K562 (cell line): ENCODE results near the gene GET3. TPM values are rescaled to one million over a fixed set of nuclear protein-coding genes. Genes with fewer than 3 reads are reported as not detected.
A peak's percentile ranks its signal among the peaks of the same experiment; 100 is the strongest.

Source experiments
- ETV6 ChIP-seq, 3 experiments: fragments of 150-350 bp in 1 of 3; sonication (generic) in 1 of 3; formaldehyde crosslinking in 1 of 3; IDR thresholded peaks; 2 replicates each; pipeline versions ENCODE4 v1.6.1 to v1.8.0; 2014 to 2022; ENCODE audit warnings: borderline replicate concordance in 2 of 3, low read depth in 2 of 3, antibody characterized with exemption in 1 of 3, low read length in 1 of 3, mild to moderate bottlenecking in 1 of 3, missing genetic modification reagents in 1 of 3
- MGA ChIP-seq: fragments of 450-650 bp; IDR thresholded peaks from 2 replicates; pipeline ENCODE4 v1.6.1; 2016; ENCODE audit warnings: mild to moderate bottlenecking, moderate library complexity
- MTA3 ChIP-seq: fragments of 450-650 bp; formaldehyde crosslinking; IDR thresholded peaks from 2 replicates; pipeline ENCODE4 v1.6.1; 2017; ENCODE audit warnings: mild to moderate bottlenecking, borderline replicate concordance
- PHF8 ChIP-seq: fragments of 200-600 bp; sonication (generic); IDR thresholded peaks from 2 replicates; pipeline ENCODE4 v1.6.1; 2012; ENCODE audit warnings: mixed run types, mild to moderate bottlenecking, inconsistent platforms, low read length, moderate library complexity, borderline replicate concordance
- PHTF2 ChIP-seq: fragments of 250-450 bp; sonication (Bioruptor Pico); IDR thresholded peaks from 2 replicates; pipeline ENCODE4 v1.5.0; 2021; ENCODE audit warnings: mild to moderate bottlenecking
- RBFOX2 ChIP-seq: fragments of 200-400 bp; formaldehyde crosslinking; IDR thresholded peaks from 2 replicates; pipeline ENCODE4 v1.6.1; 2017; ENCODE audit warnings: low read depth, mild to moderate bottlenecking, low read length, moderate library complexity
- RNF2 ChIP-seq: sonication (generic); IDR thresholded peaks from 2 replicates; pipeline ENCODE4 v1.6.1; 2016
- RUNX1 ChIP-seq: sonication (generic); IDR thresholded peaks from 2 replicates; pipeline ENCODE4 v1.6.1; 2016; ENCODE audit warnings: antibody characterized with exemption, low read depth
- SAFB ChIP-seq: fragments of 200-400 bp; formaldehyde crosslinking; IDR thresholded peaks from 2 replicates; pipeline ENCODE4 v1.6.1; 2017; ENCODE audit warnings: low read depth, low read length, borderline replicate concordance
- TBP ChIP-seq: optimal IDR thresholded peaks from 2 replicates; pipeline ENCODE3; 2011; ENCODE audit warnings: low read depth, low read length, improper control_type of control experiment
- ZNF644 ChIP-seq: fragments of 200-800 bp; sonication (Bioruptor generic); IDR thresholded peaks from 2 replicates; pipeline ENCODE4 v1.6.1; 2016; ENCODE audit warnings: low read depth, missing genetic modification characterization, missing compliant biosample characterization
- polyA plus RNA-seq, 8 experiments: library from polyadenylated mRNA; depleted of rRNA in 4 of 8; stranded (reverse) in 5 of 8; unstranded in 3 of 8; fragments of >200 nt; fragmentation: Nextera tagmentation in 2 of 8; fragmentation: Illumina TruSeq in 1 of 8; extraction: Ambion mirVana in 2 of 8; extraction: Trizol in 1 of 8; gene quantifications; 2 replicates each; pipeline versions ENCODE4 v1.2.1 to v1.2.3, GENCODE V29; 2011 to 2014; ENCODE audit warnings: inconsistent platforms in 1 of 8, missing spikeins in 1 of 8
- total RNA-seq, 7 experiments: library from RNA; depleted of rRNA in 6 of 7; stranded (reverse); fragments of >200 nt in 6 of 7; fragmentation: Illumina TruSeq in 2 of 7; extraction: Trizol in 2 of 7; gene quantifications; 2 replicates each; pipeline versions ENCODE4 v1.2.1 to v1.2.3, GENCODE V29; 2011 to 2021; ENCODE audit warnings: low replicate concordance in 1 of 7
- TF ChIP-seq, protein P1 (sequence below): fragments of 450-650 bp; IDR thresholded peaks from 2 replicates; pipeline ENCODE4 v1.6.1; 2016; ENCODE audit warnings: low read depth, mild to moderate bottlenecking, moderate library complexity
- TF ChIP-seq, protein P2 (sequence below): fragments of 450-650 bp; IDR thresholded peaks from 2 replicates; pipeline ENCODE4 v1.6.1; 2016

The GET3 gene
- total and polyA plus RNA-seq, 9 of the 15 experiments (the other 6 are each of a cell fraction or from before 2014, with no cell fraction given), result 8.3 to 83.5 (median 51.8) TPM

- TF ChIP-seq MGA (peak; percentile 83), TBP (no peak), MTA3 (peak; percentile 95), RBFOX2 (peak; percentile 79), RNF2 (peak; percentile 14; the same call in 1 of the 2 replicates), RUNX1 (no peak), SAFB (peak; percentile 71), ETV6 (IDR thresholded peaks at IDR 0.05; ENCODE audit: borderline replicate concordance in 1 of 2, low read depth in 2 of 2, low read length in 1 of 2) (no peak), ETV6 (CRISPR knock-in tag; IDR thresholded peaks at IDR 0.05; ENCODE audit: borderline replicate concordance) (no peak), ZNF644 (no peak), PHTF2 (CRISPR knock-in tag) (no peak), PHF8 (peak; percentile 24; the same call in 1 of the 2 replicates)
- TF ChIP-seq, protein P1, sequence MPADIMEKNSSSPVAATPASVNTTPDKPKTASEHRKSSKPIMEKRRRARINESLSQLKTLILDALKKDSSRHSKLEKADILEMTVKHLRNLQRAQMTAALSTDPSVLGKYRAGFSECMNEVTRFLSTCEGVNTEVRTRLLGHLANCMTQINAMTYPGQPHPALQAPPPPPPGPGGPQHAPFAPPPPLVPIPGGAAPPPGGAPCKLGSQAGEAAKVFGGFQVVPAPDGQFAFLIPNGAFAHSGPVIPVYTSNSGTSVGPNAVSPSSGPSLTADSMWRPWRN, result no peak
- TF ChIP-seq, protein P2, sequence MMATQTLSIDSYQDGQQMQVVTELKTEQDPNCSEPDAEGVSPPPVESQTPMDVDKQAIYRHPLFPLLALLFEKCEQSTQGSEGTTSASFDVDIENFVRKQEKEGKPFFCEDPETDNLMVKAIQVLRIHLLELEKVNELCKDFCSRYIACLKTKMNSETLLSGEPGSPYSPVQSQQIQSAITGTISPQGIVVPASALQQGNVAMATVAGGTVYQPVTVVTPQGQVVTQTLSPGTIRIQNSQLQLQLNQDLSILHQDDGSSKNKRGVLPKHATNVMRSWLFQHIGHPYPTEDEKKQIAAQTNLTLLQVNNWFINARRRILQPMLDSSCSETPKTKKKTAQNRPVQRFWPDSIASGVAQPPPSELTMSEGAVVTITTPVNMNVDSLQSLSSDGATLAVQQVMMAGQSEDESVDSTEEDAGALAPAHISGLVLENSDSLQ, result no peak
Observed at GRCh38 chr19:12793290-12794195, 56.2 kb downstream of the GET3 start (continued).
